Adrenal gland (tissue), 5 donors: ENCODE results near the gene ATP2B3.

Experiments used
- POLR2A ChIP-seq, 2 donors: fragments of 450-650 bp; IDR thresholded peaks; one replicate each; pipeline ENCODE4 v1.6.1; 2017; ENCODE audit warnings: antibody characterized with exemption in 2 of 2, mild to moderate bottlenecking in 2 of 2, moderate library complexity in 1 of 2
- TF ChIP-seq, protein P1 (sequence below), 6 experiments: fragments of 450-650 bp in 4 of 6; fragments of 200-600 bp in 2 of 6; sonication (generic) in 1 of 6; IDR thresholded peaks; 1 replicate in 5 of 6; 2 replicates in 1 of 6; pipeline versions ENCODE4 v1.5.1 to v1.8.0; 2016 to 2021; ENCODE audit warnings: antibody characterized with exemption in 6 of 6, mild to moderate bottlenecking in 2 of 6, moderate library complexity in 1 of 6
- donor health status: DM: no; HTN: no; CAD: no.

DNA sequence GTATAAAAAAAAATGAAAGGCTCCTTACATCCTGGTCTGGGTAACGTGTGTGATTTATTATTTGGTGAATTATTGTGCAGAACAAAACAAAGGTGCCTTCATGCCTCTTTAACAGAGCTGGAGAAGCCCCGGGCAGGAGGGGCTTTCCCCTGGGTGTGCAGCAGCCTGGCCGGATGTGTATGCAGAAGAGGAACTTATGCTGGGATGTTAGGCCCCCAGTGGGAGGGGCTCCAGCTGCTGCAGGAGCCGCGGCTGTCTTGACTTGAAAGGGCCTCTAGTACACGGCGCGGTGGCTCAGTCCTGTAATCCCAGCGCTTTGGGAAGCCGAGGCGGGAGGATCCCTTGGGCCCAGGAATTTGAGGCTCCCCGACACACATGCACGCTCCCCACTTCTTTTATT is 65.5 kb downstream of the ATP2B3 start:
- TF ChIP-seq, protein P1, sequence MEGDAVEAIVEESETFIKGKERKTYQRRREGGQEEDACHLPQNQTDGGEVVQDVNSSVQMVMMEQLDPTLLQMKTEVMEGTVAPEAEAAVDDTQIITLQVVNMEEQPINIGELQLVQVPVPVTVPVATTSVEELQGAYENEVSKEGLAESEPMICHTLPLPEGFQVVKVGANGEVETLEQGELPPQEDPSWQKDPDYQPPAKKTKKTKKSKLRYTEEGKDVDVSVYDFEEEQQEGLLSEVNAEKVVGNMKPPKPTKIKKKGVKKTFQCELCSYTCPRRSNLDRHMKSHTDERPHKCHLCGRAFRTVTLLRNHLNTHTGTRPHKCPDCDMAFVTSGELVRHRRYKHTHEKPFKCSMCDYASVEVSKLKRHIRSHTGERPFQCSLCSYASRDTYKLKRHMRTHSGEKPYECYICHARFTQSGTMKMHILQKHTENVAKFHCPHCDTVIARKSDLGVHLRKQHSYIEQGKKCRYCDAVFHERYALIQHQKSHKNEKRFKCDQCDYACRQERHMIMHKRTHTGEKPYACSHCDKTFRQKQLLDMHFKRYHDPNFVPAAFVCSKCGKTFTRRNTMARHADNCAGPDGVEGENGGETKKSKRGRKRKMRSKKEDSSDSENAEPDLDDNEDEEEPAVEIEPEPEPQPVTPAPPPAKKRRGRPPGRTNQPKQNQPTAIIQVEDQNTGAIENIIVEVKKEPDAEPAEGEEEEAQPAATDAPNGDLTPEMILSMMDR (IDR thresholded peaks at IDR 0.05), result no peak
- no peak for TF ChIP-seq POLR2A (IDR thresholded peaks at IDR 0.05)
